Retina (tissue), 1 donor: ENCODE data around the gene CBX3.
"Not testable (repeated sequence)": the region's sequence is repeated elsewhere in the genome, so short reads cannot be mapped to it uniquely, and the experiment has no call there.

Experiments used
- DNase-seq: peaks from one replicate; pipeline ENCODE4 v3.0.0-alpha.2; 2016

CBX3 gene

GRCh38 chr7:26188957-26189541, 12.5 kb upstream of the CBX3 start:
- no peak for DNase-seq

- no peak for DNase-seq
These were observed 11.8 kb upstream of the CBX3 start for GRCh38 chr7:26189697-26190096.

GRCh38 chr7:26190417-26190869, 11.1 kb upstream of the CBX3 start:
- DNase-seq: no peak

- no peak for DNase-seq
These were observed 10.1 kb upstream of the CBX3 start for GRCh38 chr7:26191233-26191973.

GRCh38 chr7:26191974-26192479, 9.5 kb upstream of the CBX3 start:
- no peak for DNase-seq

- no peak for DNase-seq
These were observed 9.0 kb upstream of the CBX3 start for GRCh38 chr7:26192485-26193087.

- no peak for DNase-seq
These were observed 7.9 kb upstream of the CBX3 start for GRCh38 chr7:26193432-26194207.

- DNase-seq: not testable (repeated sequence)
These were observed 6.8 kb upstream of the CBX3 start for GRCh38 chr7:26194764-26195163.

- no peak for DNase-seq
These were observed 6.4 kb upstream of the CBX3 start for GRCh38 chr7:26195182-26195581.

- DNase-seq: no peak
These were observed 5.5 kb upstream of the CBX3 start for GRCh38 chr7:26195867-26196657.

- no peak for DNase-seq
These were observed 4.1 kb upstream of the CBX3 start for GRCh38 chr7:26197153-26198115.

GRCh38 chr7:26198133-26198780, 3.3 kb upstream of the CBX3 start:
- DNase-seq: no peak

GRCh38 chr7:26198781-26199169, 2.8 kb upstream of the CBX3 start:
- DNase-seq: no peak

- no peak for DNase-seq
These were observed 2.1 kb upstream of the CBX3 start for GRCh38 chr7:26199301-26200037.

GRCh38 chr7:26200038-26200443, 1.5 kb upstream of the CBX3 start:
- peak; percentile 96 for DNase-seq

- DNase-seq: peak; percentile 100
These were observed 900 bp upstream of the CBX3 start, which contains the start of gene HNRNPA2B1 for GRCh38 chr7:26200444-26201246. Gene HNRNPA2B1, minus strand, starts transcription at chr7:26200746. Its CDS starts 169 bp downstream, at chr7:26200577.

- DNase-seq: peak; percentile 67
These were observed 760 bp downstream of the CBX3 start for GRCh38 chr7:26202019-26202990.

GRCh38 chr7:26203016-26203415, 1.5 kb downstream of the CBX3 start:
- DNase-seq: no peak
